ENCODE data around the gene LUC7L2.

GRCh38 chr7:139359366-139360209 is at the start of gene LUC7L2:
- TF ChIP-seq POLR2A (IDR thresholded peaks at IDR 0.05; ENCODE audit: extremely low read depth, insufficient read length) (peak; percentile 98), MYC (IDR thresholded peaks at IDR 0.05; ENCODE audit: low read depth, low read length) (0 out of 2 replicates have a peak, but pooled peaks have one; percentile 61)
- TF ChIP-seq, protein P1, sequence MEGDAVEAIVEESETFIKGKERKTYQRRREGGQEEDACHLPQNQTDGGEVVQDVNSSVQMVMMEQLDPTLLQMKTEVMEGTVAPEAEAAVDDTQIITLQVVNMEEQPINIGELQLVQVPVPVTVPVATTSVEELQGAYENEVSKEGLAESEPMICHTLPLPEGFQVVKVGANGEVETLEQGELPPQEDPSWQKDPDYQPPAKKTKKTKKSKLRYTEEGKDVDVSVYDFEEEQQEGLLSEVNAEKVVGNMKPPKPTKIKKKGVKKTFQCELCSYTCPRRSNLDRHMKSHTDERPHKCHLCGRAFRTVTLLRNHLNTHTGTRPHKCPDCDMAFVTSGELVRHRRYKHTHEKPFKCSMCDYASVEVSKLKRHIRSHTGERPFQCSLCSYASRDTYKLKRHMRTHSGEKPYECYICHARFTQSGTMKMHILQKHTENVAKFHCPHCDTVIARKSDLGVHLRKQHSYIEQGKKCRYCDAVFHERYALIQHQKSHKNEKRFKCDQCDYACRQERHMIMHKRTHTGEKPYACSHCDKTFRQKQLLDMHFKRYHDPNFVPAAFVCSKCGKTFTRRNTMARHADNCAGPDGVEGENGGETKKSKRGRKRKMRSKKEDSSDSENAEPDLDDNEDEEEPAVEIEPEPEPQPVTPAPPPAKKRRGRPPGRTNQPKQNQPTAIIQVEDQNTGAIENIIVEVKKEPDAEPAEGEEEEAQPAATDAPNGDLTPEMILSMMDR (IDR thresholded peaks at IDR 0.05; ENCODE audit: low read depth, low read length) = no peak
- TF ChIP-seq, protein P2, sequence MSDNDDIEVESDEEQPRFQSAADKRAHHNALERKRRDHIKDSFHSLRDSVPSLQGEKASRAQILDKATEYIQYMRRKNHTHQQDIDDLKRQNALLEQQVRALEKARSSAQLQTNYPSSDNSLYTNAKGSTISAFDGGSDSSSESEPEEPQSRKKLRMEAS (IDR thresholded peaks at IDR 0.05; ENCODE audit: low read depth, low read length) = peak; percentile 69
